Activated CD4-positive, CD25-positive, alpha-beta regulatory T cell treated with anti-CD3 and anti-CD28 coated beads, Interleukin-2, amount 50 U/mL, for 16 hours (primary cell): Measurements from ENCODE around the gene MYO18A.

Source experiments
- DNase-seq: peaks from one replicate; pipeline ENCODE4 v3.0.0-alpha.2; 2020; ENCODE audit warnings: low read depth, low spot score

Gene MYO18A

DNA sequence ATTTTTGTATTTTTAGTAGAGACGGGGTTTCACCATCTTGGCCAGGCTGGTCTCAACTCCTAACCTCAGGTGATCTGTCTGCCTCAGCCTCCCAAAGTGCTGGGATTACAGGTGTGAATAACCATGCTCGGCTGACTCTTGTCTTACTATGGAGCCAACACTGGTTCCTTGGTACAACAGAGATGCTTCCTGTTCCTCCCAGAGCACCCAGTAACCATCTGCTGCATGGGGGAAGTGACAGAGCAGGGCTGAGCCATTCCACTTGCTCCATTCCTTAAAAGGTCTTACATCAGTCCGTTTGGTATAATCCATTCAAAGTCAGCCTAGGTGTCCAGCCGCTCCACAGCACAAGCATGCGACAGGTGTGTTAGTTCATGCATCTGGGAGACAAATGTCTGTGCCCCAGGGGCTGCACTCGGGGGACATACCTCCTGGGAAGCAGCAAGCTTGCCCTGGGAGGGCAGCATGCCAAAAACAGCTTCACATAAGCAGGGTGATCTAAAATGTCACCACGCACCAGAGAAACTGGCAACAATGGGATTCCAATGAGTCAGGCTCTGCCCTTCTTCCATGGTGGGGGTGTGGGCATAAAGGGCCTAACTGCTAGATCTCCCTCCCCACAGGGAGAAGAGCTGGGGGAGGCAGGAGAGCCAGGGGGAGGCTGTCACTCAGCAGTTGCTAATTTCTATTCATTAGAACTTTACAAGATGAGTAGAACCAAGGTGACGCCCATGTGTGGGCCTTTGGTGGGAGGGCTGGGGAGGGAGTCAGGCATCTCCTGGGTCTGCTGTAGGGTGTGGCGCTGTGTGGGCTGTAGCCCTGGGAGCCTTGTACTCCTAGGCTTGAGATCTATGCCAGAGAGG lies 101.8 kb downstream of the MYO18A start:
- DNase-seq = no peak

DNA sequence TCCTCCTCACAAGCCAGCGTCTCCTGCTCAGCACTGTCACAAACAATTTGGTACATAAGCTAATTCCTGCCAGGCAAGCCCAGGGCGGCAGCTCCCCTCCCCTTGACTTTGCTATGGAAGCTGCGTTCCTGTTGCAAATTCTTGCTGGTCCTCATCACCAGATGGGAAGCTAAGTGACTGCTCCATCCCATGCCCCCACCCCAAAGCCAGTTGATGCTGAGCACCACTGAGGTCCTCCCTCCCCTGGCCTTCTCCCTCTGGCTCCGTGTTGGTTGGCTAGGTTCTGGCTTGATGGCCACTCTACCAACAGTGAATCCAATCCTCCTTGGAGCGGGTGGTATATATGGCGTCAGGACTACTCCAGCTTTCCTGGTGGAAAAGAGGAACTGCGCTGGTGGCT lies 102.9 kb downstream of the MYO18A start:
- no peak for DNase-seq

DNA sequence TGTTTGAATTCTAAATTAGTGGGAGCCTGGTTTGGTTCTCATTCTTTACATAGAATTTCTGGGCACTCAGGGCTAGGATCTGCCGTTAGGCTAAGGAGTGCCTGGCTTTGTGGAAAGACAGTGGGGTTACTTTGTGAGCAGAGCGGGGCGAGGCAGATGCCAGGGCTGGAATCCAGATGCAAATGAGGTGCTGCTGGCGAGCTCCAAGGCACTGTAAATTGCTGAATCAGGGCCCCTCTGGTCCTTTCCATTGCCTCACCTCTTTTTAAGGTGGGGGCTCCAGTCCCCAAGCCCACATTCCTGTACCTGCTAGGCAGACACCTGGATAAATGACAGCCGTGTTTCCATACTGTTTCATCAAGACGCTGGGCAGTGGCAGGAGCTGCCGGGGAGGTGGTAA lies 103.5 kb downstream of the MYO18A start:
- no peak for DNase-seq

DNA sequence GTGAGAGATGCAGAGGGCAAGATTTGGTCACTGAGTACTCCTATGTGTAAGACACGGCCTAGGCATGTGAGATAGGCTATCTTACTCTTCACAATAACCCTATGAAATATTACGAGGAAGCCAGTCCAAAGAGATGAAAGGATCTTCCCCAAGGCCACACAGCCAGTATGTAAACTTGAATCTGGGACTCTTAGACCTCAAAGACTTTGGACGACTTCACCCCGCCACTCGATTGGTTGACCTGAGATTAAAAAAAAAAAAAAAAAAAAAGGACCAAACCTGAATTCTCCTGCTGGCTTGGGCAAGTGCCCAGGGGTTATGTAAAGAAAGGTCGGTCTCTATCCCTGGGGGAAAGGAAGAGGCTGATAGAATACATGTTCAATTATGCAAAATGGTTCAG lies 104.1 kb downstream of the MYO18A start:
- DNase-seq = no peak

DNA sequence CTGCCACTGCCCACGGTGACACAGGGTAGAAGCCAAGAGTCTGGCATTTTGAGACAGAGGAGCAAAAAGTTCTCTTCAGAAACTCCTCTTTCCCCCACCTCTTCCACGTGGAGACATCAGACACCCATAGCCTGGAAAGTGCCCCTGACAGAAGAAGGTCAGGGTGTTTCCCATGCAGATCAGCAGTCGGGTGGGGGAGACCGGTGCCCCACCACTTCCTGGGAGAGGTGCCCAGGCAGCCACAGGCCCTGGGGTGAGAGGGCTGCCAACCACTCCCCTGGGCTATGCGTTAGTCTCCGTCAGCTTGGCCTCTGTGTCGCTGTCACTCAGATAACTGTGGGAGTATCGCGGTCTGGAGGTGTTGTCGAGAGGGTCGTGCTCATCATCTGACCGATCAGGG lies 105.7 kb downstream of the MYO18A start:
- DNase-seq = no peak

DNA sequence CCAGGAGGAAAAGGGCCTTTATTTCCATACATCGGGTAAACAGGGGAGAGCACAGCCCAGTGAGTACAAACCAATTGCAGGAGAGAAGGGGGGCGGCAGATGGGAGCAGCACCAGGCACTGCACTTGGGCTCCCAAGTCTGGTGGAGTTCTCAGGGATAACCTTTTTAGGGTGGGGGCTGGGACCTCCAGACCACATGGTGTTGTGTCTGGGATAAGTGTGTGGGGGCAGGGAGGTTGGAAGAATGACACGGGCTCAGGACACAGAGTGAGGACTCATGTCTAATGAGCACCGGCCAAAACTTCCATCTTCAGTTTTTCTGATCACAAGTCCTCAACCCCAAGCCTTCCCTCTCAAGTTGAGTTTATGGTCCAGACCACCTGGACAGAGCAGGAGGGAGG lies 106.7 kb downstream of the MYO18A start:
- DNase-seq = no peak

DNA sequence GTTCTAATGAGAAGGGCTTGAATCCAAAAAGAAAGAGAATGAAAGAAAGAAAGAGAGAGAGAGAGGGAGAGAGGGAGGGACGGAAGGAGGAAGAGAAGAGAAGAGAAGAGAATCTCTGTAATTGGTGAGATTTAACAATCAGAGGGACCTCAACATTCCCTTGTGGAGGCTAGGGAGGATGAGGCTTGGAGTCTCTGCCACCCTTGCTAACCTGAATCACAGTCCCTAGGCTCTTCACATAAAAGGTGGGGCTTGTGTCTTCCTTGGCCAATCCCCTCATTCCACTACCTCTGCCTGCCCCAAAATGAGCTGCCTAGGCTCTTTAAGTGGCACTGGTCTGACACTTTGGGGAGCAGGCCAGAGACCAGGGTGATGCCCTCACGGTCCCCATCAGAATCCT lies 107.2 kb downstream of the MYO18A start:
- no peak for DNase-seq

DNA sequence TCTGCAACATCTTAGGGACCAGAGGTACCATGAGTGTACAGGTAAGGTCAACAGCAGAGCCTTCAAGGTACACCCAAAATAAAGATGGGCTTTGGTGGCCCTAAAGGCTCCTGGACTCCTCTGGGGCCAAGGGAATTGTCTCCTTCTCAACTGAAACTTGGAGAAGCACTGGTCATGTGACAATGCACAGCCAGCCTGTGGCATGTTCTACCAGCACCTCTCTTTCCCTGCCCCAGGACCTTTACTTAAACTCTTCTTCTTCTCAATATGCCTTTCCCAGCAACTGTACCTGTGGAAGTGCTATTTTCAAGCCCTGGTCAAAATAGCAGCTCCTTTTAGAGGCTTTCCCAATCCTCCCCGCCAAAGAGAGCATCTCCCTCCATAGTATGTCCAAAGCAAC lies 108.9 kb downstream of the MYO18A start:
- no peak for DNase-seq

DNA sequence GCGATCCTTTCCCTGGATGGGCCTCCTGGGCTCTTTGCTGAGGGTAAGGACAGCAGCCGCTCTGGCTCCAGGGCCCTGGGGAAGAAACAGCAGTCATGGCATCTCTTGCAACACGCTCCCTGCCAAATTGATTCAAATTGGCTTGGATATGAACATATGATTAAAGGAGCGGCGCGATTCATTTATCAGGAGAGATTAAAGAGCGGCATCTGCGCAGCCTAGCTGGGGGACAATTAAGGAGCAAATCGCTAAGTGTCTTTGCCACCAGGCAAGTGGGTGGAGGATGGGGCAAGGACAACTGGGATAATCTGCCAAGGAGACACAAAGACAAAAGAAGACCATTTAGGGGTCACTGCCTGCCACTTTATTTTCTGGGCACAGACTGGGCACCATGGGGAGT lies 109.4 kb downstream of the MYO18A start:
- no peak for DNase-seq

DNA sequence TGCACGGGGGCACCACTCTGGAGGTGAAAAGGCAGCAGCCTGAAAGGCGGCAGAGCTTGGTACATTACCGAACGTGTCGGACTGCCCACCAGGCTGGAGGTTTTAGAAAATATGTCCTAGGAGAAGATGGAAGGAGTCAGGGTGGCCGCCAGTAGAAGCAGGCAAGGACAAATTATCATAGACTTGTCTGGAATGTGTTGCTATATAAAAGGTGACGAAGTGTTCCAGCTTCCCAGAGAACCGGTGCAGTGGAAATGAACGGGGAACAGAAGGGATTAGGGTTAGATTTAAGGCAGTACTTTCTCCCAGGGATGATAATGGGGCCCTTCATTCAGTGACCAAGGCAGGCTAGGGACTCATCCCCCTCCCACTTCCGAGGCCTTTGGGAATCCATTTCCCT lies 109.9 kb downstream of the MYO18A start:
- no peak for DNase-seq

DNA sequence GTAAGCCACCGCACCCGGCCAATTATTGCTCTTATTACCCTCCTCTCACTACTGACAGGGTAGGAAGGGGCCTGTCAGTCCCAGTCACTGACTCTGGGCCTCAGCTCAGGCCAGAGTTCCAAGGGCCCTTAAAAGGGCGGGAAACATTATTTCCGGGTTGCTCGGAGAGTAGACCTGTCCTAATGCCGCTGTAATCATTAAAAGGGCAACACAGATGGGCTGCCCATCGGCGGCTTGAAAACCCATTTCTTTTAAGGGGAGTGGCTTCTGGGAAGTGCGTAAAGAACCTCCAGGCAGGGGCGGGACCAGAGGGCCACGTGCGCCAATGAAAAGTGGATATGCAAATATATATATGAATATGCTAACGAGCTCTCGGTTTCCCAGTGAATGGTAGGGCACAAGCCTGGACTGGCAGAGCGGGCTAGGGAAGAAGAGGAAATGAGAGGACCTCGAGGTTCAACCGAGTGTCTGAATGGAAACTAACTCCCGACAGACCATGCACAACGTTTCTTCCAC lies 110.6 kb downstream of the MYO18A start:
- no peak for DNase-seq

DNA sequence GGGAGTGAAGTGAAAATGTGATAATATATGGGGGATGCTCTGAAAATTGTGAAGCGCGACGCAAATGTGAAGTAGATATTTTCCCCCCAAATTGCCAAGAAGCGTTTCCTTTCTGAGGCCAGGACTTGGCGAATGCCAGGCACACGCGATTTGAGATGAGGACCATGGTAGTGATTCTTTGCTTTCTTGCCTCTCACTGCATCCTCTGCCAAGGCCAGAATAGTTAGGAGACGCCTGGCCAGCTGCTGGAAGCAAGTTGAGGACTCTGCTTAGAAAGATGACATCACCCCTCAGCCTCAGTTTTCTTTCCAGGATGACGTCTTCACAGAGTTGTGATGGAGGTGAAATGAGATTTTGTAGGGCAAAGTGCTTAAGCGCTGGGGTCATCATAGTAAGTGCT lies 111.4 kb downstream of the MYO18A start:
- DNase-seq = no peak

DNA sequence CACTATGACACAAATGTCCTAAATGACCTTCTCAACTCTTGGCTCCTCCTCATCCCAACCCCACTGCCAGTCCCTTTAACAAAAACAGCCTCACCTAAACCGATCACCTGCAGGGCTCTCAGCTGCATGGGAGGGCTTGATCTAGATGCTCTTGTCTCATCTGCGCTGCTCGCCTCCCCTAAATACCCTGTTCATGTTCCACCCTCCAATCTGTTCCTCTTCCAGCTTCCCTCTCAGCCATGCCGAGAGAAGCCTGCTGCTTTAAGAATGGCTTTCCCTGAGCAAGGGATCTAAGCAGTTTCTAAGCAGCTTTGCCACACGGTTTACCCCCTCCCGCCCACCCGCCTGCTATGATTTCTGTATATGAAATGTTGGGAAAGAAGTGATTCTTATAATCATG lies 113.6 kb downstream of the MYO18A start:
- DNase-seq = no peak

DNA sequence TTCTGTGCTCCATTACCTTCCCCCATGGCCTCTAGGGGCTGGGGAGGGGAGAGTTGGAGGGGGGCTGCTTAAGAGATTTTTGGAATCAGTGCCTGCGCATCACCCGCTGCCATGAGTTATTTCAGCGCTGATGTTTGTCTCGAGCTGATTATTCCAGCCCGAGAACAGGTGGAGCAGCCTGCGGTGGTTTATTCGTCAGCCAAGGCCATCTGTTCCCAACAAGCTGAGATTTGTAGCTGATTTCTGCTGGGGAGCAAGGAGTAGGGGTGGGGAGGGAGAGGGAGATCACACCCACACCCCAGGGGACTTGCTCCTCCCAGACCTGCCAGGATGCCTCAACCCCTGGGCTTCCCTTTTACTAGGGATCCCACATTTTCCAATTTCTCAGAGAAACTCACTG lies 114.2 kb downstream of the MYO18A start:
- DNase-seq = no peak

DNA sequence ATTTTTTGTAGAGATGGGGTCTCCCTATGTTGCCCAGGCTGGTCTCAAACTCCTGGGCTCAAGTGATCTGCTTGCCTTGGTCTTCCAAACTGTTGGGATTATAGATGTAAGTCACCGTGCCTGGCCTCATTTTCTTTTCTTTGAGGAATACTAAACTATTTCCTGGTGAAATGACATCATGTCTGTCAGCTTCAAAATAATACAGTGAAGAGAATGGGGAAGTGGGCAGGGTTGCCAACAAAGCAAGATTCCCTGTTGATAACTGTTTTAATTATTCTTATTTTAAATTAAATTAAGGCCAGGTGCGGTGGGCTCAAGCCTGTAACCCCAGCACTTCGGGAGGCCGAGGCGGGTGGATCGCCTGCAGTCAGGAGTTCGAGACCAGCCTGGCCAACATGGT lies 116.2 kb downstream of the MYO18A start:
- DNase-seq = no peak

DNA sequence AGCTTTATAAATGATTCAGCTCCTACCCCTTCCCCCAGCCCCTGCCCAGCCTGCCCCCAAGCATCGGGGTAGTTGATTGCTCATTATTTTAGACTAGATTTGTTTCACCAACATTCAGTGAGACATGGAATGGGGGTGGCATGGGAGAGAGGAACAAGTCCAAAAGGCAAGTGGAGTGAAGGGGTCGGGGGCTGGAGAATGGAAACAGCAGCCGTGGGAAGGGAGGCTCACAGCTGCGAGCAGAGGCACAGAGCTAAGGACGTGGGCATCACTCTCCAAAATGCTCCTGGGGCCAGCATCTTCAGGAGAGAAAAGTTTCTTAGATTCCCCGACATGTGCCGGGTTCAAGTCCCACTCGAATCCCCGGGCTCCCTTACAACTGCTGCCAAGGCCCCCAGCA lies 118.0 kb downstream of the MYO18A start:
- no peak for DNase-seq

DNA sequence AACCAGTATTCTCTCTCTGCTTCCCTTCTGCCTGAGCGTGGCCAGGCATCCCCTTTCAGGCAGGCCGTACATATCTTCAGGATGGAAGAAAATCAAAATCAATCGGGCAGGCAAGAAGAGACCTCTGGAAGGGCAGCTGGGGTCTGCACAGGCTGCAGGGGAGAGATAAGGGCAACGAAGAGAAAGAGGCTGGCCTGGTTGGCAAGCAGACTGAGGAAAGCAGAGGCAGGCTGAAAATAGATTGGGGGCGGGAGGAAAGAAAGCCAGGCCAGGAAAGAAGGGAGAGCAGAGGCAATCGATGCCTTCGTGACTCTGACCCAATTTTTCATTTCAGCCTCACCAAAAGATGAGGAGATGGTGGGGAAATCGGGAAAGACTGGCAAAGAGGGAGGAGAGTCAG lies 119.2 kb downstream of the MYO18A start:
- DNase-seq = no peak

DNA sequence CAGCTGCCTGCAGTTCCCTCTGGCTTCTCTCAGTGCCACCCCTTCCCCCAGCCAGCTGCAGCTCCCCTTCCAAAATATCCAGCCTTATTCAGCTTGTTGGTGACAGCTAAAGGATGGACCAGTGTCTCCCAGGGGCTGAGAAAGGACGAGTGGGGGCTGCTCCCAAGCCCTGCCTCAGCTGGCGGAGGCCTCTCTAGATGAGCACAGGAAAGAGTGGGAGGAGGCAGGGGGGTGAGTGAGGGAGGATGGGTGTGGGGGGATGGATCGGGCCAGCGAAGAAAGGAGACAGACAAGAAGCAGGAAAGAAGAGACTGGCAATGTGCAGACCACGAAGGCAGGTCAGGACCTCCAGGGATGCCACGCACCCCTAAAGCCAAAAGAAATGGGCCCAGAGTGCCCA lies 119.7 kb downstream of the MYO18A start:
- no peak for DNase-seq

DNA sequence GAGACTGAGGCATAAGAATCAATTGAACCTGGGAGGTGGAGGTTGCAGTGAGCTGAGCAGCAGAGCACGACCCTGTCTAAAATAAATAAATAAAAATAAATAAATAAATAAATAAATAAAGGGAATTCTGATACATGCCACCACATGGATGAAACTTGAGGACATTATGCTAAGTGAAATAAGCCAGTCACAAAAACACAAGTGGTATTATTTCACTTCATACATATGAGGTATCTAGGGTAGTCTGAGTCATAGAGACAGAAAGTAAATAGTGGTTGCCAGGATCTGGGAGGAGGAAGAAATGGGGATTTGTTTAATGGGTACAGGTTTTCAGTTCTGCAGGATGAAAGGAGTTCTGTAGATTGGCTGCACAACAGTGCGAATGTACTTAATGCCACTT lies 120.9 kb downstream of the MYO18A start:
- DNase-seq = no peak

DNA sequence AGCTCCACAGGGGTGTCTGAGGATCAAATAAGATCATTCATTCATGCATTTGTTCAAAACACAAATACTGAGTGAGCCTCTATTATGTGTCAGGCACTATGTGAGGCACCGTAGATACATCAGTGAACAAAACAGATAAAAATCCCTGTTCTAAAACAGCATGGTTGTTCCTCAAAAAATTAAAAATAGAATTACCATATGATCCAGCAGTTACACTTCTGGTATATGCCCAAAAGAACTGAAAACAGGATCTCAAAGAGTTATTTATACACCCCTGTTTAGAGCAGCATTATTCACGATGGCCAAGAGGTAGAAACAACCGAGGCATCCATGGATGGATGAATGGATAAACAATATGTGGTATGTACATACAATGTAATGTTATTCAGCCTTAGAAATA lies 121.8 kb downstream of the MYO18A start:
- no peak for DNase-seq

DNA sequence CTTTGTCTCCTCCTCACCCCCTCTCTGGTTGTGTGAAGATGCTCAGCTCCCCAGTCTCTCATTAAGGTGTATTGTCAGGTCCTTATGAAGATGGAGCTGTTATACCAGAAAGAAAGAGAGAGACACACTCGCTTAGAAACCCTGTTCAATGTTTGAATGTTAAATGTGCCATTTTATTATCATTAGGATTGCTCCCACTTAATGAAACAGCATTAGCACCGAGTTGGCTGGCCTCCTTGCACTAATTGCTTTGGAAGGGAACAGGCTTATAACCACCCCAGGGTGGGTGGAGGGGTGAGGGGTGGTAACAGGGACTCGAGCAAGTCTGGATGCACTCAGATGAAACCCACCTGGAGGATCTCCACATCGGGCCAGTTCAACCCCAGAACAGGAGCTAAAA lies 122.8 kb downstream of the MYO18A start:
- DNase-seq = no peak

DNA sequence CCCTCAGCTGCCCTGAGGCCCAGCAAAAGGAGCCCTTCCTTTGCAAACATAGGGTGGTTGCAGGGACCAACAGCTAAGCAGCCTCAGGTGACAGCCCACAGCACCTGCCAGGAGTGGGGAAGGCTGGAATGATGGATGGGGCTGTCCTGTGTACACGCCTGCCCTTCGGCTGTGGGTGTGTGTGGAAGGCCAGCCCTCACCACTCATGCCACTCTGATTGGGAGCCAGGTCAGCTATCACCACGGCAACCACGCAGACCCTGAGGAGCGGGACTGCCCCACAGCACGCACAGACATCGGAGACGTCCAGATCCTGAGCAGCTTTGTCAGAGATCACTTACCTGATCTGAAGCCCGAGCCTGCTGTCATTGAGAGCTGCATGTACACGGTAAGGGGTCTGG lies 125.4 kb downstream of the MYO18A start:
- no peak for DNase-seq

DNA sequence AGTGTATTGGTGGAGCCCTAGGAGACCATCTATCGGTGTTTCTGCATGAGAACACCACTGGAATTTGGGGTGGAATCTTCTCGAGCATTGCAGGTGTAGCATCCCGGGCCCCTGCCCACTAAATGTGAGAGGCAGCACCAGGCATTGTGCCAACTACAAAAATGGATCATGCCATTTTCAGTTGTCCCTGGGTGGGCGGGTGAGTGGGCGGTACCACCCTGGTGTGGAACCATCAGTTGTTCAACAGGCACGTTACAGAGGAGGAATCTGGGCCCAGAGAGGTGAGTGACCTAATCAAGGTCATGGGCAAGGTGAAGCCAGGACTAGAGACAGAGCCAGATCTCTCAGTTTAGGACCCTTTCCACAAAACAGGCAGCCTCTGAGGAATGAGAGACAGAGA lies 128.5 kb downstream of the MYO18A start:
- DNase-seq = no peak

DNA sequence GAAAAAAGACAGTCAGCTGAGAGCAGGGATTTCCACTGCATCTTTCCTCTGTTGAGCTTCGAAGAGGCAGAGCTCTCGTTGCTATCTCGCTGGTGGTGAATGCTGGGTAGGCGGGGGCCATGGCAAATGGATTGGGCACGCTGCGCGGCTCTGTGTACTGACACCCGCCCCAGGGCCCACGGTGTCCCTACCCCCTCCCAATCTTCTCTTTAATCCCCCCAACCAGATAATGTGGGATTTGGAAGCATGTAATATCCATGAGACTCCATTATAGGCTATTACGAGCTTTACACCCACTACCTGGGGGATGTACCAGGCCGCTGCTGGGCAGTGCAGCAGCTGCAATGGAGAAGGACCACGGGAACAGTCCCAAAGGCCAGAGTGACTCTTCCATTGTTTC lies 129.0 kb downstream of the MYO18A start:
- DNase-seq = no peak
